H1 (cell line): ENCODE results near the gene EIPR1. TPM values are rescaled to one million over a fixed set of nuclear protein-coding genes. Genes with fewer than 3 reads are reported as not detected.

ENCODE experiments used
- BACH1 ChIP-seq: IDR thresholded peaks from 2 replicates; pipeline ENCODE4 v1.6.1; 2012; ENCODE audit warnings: low read length, improper control_type of control experiment
- EP300 ChIP-seq, 2 experiments: IDR thresholded peaks; 1 replicate in 1 of 2; 2 replicates in 1 of 2; pipeline ENCODE4 v1.6.1; 2011 to 2012; ENCODE audit warnings: low read depth in 2 of 2, low read length in 2 of 2, mild to moderate bottlenecking in 2 of 2, borderline replicate concordance in 1 of 2, inconsistent platforms in 1 of 2, moderate library complexity in 1 of 2
- PHF8 ChIP-seq: fragments of 200-600 bp; sonication (generic); conservative IDR thresholded peaks from 2 replicates; pipeline ENCODE4 v1.7.1; 2012; ENCODE audit warnings: low read depth, mild to moderate bottlenecking, inconsistent platforms, low read length, moderate library complexity
- polyA plus RNA-seq, 7 experiments: library from polyadenylated mRNA; depleted of rRNA in 3 of 7; stranded (reverse) in 5 of 7; unstranded in 2 of 7; fragments of >200 nt in 5 of 7; fragments of 200-250 nt in 2 of 7; gene quantifications; 1 replicate in 5 of 7; 2 replicates in 1 of 7; 4 replicates in 1 of 7; pipeline versions ENCODE4 v1.2.1 to v1.2.3, GENCODE V29; 2011 to 2013; ENCODE audit warnings: missing spikeins in 2 of 7, mixed read lengths in 2 of 7
- total RNA-seq: library from RNA; stranded (reverse); fragmentation: NEBNext Ultra II Directional; extraction: Animal tissue kit (Norgen Biotek cat#: 25700); gene quantifications from 2 replicates; pipeline ENCODE4 v1.2.1, GENCODE V29; 2021

Gene EIPR1
- total and polyA plus RNA-seq, 2 of the 8 experiments (the other 6 are each of a cell fraction or from before 2014, with no cell fraction given) = 26.3 to 56.4 TPM

DNA sequence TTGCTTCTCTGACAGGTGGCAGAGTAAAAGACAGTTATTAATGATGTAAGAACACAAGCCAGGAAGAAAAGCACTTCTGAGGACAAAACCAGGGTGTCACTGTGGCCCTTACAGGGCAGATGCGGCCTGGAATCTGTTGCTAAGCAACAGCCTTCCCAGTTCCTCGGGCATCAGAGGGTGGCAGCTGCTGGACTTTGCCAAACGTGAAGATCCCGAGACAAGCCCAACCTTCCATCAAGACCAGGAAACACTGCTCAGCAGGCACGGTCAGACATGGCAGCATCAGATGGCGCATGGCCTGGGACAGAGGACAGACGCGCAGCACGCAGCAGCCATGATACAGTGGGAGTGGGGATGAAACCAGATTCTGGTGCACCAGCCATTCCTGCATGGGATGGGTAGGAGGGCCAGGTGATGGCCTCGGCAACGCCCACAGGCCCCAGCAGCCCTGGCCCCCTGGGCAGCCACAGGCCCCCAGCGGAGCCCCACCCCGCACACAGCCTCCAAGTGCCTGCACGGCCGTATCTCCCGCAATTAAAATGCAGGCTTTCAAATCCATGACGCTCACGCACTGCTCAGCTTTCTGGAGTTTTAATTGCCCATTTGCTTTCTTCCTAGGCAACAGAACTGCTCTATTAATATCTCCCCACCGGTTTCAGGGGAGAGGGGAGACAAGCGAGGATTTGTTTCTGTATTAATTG, 89.0 kb downstream of the EIPR1 start (continued):
- TF ChIP-seq BACH1 (no peak), PHF8 (no peak), EP300 (IDR thresholded peaks at IDR 0.05; ENCODE audit: borderline replicate concordance in 1 of 2, low read depth in 2 of 2, low read length in 2 of 2) (no peak)
